Esophagus squamous epithelium (tissue), 5 donors: ENCODE measurements around the gene EXOC1L. TPM values are rescaled to one million over a fixed set of nuclear protein-coding genes. Genes with fewer than 3 reads are reported as not detected.

ENCODE experiments used
- DNase-seq: peaks from one replicate; lab custom pipeline; 2025; lab: John Stamatoyannopoulos, UW
- H3K27ac ChIP-seq, 4 donors: fragments of 200-600 bp; sonication (generic); one replicate each; pipeline ENCODE4 v1.5.1; 2016 to 2019; ENCODE audit warnings: mild to moderate bottlenecking in 1 of 4
- H3K27me3 ChIP-seq, 4 donors: fragments of 200-600 bp; sonication (generic); 1 replicate in 3 of 4; 2 replicates in 1 of 4; pipeline versions ENCODE4 v1.5.1 to v1.6.0; 2017 to 2021; ENCODE audit warnings: antibody characterized with exemption in 1 of 4
- H3K36me3 ChIP-seq, 3 donors: fragments of 200-600 bp; sonication (generic); one replicate each; pipeline ENCODE4 v1.5.1; 2016 to 2019
- H3K4me1 ChIP-seq, 3 donors: fragments of 200-600 bp; sonication (generic); one replicate each; pipeline ENCODE4 v1.5.1; 2017 to 2019
- H3K4me3 ChIP-seq, 4 donors: fragments of 200-600 bp; sonication (generic); 1 replicate in 3 of 4; 2 replicates in 1 of 4; pipeline ENCODE4 v1.5.1; 2016 to 2019; ENCODE audit warnings: mild to moderate bottlenecking in 2 of 4, moderate library complexity in 1 of 4
- H3K9me3 ChIP-seq, 3 donors: fragments of 200-600 bp; sonication (generic); one replicate each; pipeline ENCODE4 v1.5.1; 2016 to 2019
- CTCF ChIP-seq, 6 experiments: fragments of 450-650 bp in 4 of 6; fragments of 200-600 bp in 2 of 6; sonication (generic) in 2 of 6; IDR thresholded peaks; one replicate each; pipeline ENCODE4 v1.5.1; 2016 to 2019; ENCODE audit warnings: antibody characterized with exemption in 6 of 6, mild to moderate bottlenecking in 4 of 6, moderate library complexity in 4 of 6
- POLR2A ChIP-seq, 4 donors: fragments of 450-650 bp; IDR thresholded peaks; one replicate each; pipeline ENCODE4 v1.6.1; 2017; ENCODE audit warnings: antibody characterized with exemption in 4 of 4, mild to moderate bottlenecking in 4 of 4, moderate library complexity in 3 of 4
- WGBS, 2 donors: methylation state at CpG; one replicate each; pipeline ENCODE4 v1.1.5; 2018; 5-methylcytosine and 5-hydroxymethylcytosine counted together
- intact Hi-C: fragments of 100-400 bp; cut with DNase I; formaldehyde crosslinking; loops from one replicate; pipeline ENCODE4 v1.15.0; 2022
- total RNA-seq, 4 donors: library from RNA; depleted of rRNA; stranded (reverse); fragments of >200 nt; gene quantifications; one replicate each; pipeline ENCODE4 v1.1.0, GENCODE V29; 2016
- donor health status: DM: yes; HTN: yes; CAD: no.

EXOC1L gene
- total RNA-seq, 4 donors from 2014 or later: not detected

DNA sequence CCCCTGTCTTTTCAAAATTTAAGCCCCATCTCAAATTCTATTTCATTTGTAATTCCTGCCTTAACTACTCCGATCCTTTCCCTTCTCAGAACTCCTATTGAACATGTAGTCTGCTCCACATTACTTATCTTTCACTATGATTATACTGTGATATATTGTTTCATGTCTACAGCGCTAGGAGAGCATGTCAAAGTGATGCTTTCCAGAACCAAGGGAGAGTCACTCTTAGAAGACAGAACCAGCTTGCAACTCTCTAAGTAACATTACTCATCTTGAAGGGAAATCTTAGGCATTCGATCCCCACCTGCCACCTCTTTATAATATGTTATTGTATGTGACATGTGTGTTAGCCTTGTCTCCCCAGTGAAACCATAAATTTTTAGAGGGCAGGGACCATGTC, 10.5 kb downstream of the EXOC1L start:
- Histone ChIP-seq H3K4me3 (no peak overlapping the region), H3K36me3 (no peaks in the 10 kb centered on the region), H3K4me1 (no peaks in the 10 kb centered on the region), H3K27ac (no peak overlapping the region), H3K9me3 (no peaks in the 10 kb centered on the region), H3K27me3 (no peaks in the 10 kb centered on the region)
- intact Hi-C loops: no loop called here
- no peak for DNase-seq
- no peak for TF ChIP-seq POLR2A (IDR thresholded peaks at IDR 0.05)
- TF ChIP-seq CTCF (IDR thresholded peaks at IDR 0.05): no peak
- 82 to 86% methylated on average over 3 of the region's 3 CpGs for WGBS, 2 donors

GRCh38 chr4:55830716-55831115, 11.1 kb downstream of the EXOC1L start:
- Histone ChIP-seq H3K4me1 (no peaks in the 10 kb centered on the region), H3K36me3 (no peaks in the 10 kb centered on the region), H3K9me3 (no peaks in the 10 kb centered on the region), H3K4me3 (no peak overlapping the region), H3K27me3 (peaks cover 0 to under 1% (median 0%) of the 10 kb centered on the region in 4 donors), H3K27ac (no peak overlapping the region)
- WGBS, 2 donors: 47 to 53% methylated on average over 4 of the region's 4 CpGs
- DNase-seq: no peak
- TF ChIP-seq CTCF (IDR thresholded peaks at IDR 0.05) (no peak), POLR2A (IDR thresholded peaks at IDR 0.05) (no peak)
- intact Hi-C loops: no loop called here

- intact Hi-C loops: no loop called here
Measured at GRCh38 chr4:55834086-55834795, 14.7 kb downstream of the EXOC1L start.

GRCh38 chr4:55837903-55838302, 18.3 kb downstream of the EXOC1L start:
- Histone ChIP-seq H3K36me3 (no peaks in the 10 kb centered on the region), H3K27ac (no peak overlapping the region), H3K4me1 (peaks cover 0 to 7% (median 0%) of the 10 kb centered on the region in 3 donors), H3K27me3 (peaks cover 0 to 9% (median 0%) of the 10 kb centered on the region in 4 donors), H3K9me3 (peaks cover 0 to 7% (median 0%) of the 10 kb centered on the region in 3 donors), H3K4me3 (no peak overlapping the region)
- no peak for DNase-seq
- TF ChIP-seq CTCF (IDR thresholded peaks at IDR 0.05): no peak
- no peak for TF ChIP-seq POLR2A (IDR thresholded peaks at IDR 0.05)
- 52 to 80% methylated on average over 1 of the region's 1 CpG for WGBS, 2 donors
- intact Hi-C loops: no loop called here

More at GRCh38 chr4:55834086-55834795, 14.7 kb downstream of the EXOC1L start:
- peaks cover 0 to 5% (median 0%) of the 10 kb centered on the region in 4 donors for H3K27me3 ChIP-seq
- TF ChIP-seq CTCF (IDR thresholded peaks at IDR 0.05) (no peak), POLR2A (IDR thresholded peaks at IDR 0.05) (no peak)
- H3K4me3 ChIP-seq: no peak overlapping the region
- no peaks in the 10 kb centered on the region for H3K4me1 ChIP-seq
- DNase-seq: no peak
- H3K9me3 ChIP-seq: peaks cover 0 to 7% (median 0%) of the 10 kb centered on the region in 3 donors
- no peaks in the 10 kb centered on the region for H3K36me3 ChIP-seq
- 85 to 88% methylated on average over 3 of the region's 3 CpGs for WGBS, 2 donors
- no peak overlapping the region for H3K27ac ChIP-seq

- H3K4me1 ChIP-seq: peaks cover 0 to 7% (median 0%) of the 10 kb centered on the region in 3 donors
- TF ChIP-seq CTCF (IDR thresholded peaks at IDR 0.05) (no peak), POLR2A (IDR thresholded peaks at IDR 0.05) (no peak)
- intact Hi-C loops: no loop called here
- peaks cover 0 to 9% (median 0%) of the 10 kb centered on the region in 4 donors for H3K27me3 ChIP-seq
- no peaks in the 10 kb centered on the region for H3K36me3 ChIP-seq
- no peak overlapping the region for H3K4me3 ChIP-seq
- DNase-seq: no peak
- no peak overlapping the region for H3K27ac ChIP-seq
- peaks cover 0 to 7% (median 0%) of the 10 kb centered on the region in 3 donors for H3K9me3 ChIP-seq
- WGBS, 2 donors: 62 to 71% methylated on average over 1 of the region's 1 CpG
Measured at GRCh38 chr4:55838356-55838755, 18.8 kb downstream of the EXOC1L start.
